ENCODE data around the gene TBC1D8. TPM values are rescaled to one million over a fixed set of nuclear protein-coding genes. Genes with fewer than 3 reads are reported as not detected.

TBC1D8 gene
- polyA plus RNA-seq, 3 donors, result 29.3 to 47.8 (median 32.2) TPM

DNA sequence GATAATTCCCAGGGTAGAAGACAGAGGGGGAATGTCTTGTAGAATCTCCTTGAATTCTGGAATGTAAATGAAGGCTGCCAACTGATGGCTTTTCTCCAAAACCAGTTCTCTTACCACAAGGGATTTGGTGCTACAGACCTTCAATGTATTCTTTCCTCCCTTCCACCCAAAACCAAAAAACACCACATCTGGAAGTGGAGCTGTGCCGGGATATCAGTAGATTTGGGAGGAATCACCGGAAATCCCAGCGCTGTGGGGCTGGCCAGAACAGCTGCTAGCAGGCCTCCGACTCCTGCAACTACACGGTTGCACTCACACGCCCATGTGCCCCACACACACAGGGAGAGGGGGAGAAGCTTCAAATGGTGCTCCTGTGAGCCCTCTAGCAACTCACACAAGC, 103.4 kb downstream of the TBC1D8 start:
- no peak for DNase-seq (ENCODE audit: extremely low read depth in 1 of 11, low read depth in 9 of 11, low spot score in 4 of 11)

DNA sequence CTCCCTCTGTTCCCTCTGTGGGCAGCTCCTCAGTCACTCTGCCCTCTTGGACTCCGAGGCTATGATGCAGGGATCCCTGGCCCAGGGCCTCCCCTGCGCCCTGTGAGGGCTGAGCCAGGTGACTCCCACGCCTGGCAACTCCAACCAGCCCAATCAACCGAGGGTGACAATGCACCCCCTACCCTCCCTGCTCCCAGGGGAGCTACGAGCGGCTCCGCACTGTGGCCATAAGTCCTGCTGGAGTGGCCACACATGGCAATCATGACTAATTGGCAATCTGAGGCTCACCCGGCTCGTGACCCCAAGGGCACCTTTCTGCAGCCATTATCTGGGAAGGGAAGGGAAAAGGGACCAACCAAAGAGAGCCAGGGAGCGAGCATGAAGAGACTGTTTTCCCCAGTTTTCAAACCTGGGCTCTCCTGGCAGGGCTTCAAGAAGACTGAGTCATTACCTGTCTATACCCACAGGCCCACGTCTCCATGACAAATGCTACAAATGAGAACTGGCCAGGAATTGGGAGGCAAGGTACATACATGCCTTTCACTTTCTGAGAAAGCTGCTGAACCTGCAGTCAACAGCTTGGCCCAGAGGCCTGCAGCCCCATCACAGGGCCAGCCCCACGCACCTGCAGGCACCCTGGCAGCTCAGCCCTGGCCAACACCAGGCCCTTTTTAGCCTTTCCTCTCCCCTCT, 104.0 kb downstream of the TBC1D8 start:
- DNase-seq (ENCODE audit: extremely low read depth in 1 of 11, low read depth in 9 of 11, low spot score in 4 of 11), result no peak

DNA sequence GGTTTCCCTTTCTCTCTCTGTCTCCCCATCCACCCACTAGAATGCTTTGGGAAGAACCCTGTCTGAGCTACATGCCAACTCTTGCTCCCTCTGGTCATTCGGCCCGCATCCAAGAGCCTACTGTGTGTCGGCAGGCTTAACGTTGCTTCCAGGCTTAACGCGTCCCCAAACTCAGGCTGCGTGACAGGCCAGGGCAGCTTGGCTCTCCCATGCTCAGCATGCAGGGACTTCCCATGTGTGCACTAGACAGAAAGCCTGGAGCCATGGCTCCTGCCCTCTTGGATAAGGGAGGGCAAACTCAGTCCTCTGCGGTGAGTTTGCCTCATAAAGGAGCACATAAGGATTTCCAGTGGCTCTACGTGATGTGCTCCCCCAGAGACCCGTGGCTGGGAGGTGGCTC, 105.9 kb downstream of the TBC1D8 start:
- no peak for DNase-seq (ENCODE audit: extremely low read depth in 1 of 11, low read depth in 9 of 11, low spot score in 4 of 11)

DNA sequence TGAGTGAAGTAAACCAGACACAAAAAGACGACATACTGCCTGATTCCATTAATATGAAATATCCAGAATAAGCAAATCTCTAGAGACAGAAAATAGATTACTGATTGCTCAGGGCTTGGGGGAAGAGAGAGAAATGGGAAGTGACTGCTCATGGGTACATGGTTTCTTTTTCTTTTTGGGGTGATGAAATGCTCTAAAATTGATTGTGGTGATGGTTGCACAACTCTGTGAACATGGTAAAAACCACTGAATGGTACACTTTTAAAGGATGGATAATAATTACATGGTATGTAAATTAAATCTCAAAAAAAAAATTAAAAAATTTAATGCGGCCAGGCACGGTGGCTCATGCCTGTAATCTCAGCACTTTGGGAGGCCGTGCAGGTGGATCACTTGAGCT, 109.8 kb downstream of the TBC1D8 start:
- no peak for DNase-seq (ENCODE audit: extremely low read depth in 1 of 11, low read depth in 9 of 11, low spot score in 4 of 11)

DNA sequence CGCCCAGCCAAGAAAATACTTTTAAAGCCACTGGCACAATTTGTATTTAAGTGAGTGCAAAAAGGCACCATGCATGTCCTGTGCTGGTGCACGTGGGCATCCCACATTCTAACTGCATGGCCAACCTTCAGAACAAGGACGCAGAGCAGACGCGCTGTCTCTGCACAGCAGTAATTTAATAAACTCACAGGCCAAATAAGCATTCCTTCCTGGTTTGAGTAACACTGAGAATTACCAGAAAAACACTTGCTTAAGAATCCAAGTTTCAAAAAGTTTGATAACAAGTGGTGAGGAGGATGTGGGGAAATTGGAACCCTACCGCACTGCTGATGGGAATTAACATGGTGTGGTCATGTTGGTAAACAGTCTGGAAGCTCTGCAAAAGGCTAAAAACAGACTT, 110.4 kb downstream of the TBC1D8 start:
- DNase-seq (ENCODE audit: extremely low read depth in 1 of 11, low read depth in 9 of 11, low spot score in 4 of 11), result no peak

DNA sequence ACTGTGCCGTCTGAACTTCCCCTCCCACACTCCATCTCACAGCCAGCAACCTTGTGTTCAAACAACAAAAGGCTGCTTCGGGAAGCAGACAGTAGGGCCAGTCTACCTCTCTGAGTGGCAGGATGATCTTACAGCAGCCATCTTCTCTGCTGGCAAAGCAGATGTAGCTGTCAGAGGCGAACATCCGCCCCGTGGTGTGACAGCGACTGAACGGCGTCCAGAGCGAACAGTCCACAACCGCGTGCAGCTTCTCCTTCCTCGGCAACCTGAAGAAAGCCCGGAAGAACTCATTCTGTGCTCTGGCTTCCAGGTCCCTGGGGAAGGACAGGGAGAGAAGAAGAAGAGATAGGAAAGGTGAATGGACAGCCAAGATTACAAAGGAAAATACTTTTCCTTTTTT, 111.1 kb downstream of the TBC1D8 start:
- no peak for DNase-seq (ENCODE audit: extremely low read depth in 1 of 11, low read depth in 9 of 11, low spot score in 4 of 11)

DNA sequence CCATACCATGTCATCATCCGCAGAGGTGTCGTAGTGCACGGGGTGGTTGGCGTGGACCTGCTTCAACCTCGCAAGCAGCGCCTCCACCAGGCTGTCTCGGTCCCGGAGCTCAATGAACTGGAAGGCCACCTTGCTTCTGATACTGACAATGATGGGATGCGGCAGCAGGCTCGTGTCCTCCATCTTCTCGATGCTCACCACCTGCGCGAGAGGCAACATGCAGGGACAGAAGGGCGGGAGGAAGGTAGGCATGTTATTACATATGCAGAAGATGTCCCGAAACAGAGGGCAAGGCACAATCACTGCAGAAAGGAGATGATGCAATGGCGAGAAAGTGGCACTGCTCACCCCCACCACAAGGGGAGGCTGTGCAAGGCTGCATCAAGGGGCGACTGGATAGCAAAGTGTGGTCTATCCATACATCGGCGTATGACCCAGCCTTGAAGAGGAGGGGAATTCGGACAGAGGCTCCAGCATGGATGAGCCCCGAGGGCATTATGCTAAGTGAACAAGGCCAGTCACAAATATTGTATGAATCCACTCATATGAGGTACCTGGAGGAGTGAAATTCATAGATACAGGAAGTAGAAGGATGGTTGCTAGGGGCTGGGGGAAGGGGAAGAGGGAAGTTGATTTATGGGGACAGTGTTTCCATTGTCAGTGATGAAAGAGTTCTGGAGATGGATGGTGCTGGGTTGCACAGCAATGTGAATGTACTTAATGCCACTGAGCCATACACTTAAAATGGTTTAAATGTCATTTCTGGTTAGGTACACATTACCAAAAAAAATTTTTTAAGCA, 112.5 kb downstream of the TBC1D8 start:
- no peak for DNase-seq (ENCODE audit: extremely low read depth in 1 of 11, low read depth in 9 of 11, low spot score in 4 of 11)

DNA sequence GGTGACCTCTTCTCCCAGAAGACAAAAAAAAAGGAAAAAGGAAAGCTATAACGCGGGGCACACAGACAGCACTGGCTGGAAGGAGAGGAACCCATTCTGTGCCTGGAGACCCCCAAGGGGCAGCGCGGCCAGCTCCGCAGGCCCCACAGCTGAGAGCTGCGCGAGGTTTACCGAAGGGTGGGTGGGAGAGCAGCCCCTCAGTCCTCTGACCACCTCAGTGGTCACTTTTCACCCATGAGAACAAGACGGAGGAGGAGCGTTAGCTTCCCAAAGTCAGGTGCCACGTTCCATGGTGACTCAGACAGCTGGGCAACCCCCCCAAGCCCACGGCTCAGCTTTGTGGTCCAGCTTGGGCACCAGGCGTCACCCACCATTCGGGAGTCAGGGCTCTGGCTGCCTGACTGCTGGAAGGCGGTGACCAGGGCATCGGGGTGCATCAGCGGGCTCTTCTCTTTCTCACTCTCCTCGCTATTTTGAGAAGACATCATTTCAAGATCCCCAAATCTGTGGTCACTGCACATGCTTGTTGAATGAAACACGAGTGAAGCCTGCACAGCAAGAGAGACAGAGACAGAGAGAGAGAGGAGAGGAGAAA, 113.9 kb downstream of the TBC1D8 start:
- no peak for DNase-seq (ENCODE audit: extremely low read depth in 1 of 11, low read depth in 9 of 11, low spot score in 4 of 11)

DNA sequence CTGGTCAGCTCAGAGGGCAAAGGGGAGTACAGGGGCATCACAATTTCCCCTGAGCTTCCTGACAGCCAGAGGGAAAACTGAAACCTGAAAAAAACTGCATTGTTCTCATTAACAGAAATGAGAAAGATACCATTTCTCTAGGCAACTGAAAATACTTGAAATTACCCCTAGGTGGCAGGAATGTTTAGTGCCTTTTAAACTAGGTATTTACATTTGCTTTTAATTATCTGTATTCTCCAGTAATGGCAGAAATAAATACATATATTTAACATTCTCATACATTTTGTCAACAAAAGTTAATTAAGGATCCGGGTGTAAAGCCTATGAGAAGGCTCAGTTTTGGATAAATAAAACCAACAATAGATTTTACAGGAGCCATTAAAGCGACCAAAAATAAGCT, 114.6 kb downstream of the TBC1D8 start:
- peak in 1 of 11 donors; percentile 21 for DNase-seq (ENCODE audit: extremely low read depth in 1 of 11, low read depth in 9 of 11, low spot score in 4 of 11)

DNA sequence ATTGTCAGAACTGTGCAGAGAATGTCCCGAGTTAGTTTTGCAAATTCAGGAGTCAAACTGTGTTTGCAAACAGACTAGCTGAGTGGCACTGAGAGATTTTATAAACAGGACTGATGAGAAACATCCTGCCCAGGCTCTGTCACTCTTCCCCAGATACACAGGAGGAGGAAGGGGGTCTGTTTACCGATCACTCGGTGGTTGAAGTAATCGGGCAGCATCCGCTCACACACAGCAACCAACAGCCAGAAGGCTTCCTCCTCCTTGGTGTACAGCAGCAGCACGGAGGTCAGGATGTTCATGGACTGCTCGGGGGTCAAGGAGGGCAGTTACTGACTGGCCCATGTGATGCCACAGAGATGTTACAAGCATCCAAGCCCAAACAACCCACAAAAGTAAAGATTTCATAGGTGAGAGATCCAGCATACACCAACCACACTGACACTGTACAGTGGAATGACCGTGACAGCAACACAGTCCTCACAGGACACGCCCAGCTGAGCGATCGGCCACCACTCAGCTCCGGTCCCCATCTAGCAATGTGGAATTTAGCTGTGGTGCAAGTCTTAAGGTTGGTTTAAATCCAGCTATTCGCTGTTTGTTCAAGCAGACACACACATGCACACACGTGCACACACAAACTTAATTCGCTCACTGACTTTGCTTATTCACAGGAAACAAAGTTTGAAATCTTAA, 119.0 kb downstream of the TBC1D8 start:
- DNase-seq (ENCODE audit: extremely low read depth in 1 of 11, low read depth in 9 of 11, low spot score in 4 of 11), result no peak

DNA sequence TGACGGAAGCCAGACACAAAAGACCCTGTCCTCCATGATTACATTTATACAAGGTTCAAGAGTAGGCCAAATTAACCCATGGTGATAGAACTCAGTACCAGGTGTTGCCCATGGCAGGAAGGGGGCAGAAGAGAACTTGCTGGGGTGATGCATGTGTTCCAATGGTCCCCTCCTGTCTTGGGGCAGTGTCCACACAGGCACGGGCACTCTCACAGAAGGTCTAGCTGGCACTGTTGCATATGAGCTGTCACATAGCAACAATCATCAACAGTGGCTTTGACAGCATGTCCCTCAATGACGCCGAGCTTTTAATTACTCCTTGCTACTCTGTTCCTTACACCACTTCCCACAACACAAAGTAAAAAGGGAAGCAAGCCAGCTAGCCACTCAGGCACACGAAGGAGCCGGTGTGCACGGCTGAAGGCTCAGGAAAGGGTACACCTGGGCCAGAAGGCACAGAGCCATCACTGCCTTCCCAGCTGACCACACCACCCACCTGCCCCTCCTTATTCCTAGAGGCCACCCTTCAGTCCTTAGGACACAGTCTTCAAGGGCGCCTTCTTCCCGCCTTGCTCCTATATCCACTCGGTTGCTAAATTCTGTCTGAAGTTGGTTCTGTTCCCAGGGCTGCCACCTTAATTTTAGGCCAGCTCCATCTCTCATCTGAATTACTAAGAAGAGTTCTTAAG, 120.2 kb downstream of the TBC1D8 start:
- DNase-seq (ENCODE audit: extremely low read depth in 1 of 11, low read depth in 9 of 11, low spot score in 4 of 11), result no peak

DNA sequence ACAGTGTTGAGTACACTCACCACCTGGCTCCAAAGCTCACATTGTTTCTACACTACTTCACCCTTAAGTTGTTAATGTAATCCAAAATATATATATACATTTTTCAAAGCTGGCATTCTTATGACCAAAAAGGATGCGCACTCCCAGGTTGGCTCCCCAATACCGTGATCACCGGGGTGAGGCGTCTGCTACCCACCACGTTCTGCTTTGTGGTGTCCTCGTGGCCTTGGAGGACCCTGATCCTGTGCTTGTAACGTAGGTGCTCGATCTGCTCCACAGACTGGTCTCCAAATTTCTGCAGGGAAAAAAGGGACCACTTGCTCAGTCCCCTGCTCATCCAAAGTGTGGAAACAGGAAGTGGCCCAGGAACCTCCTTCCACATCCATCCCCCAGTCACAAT, 123.3 kb downstream of the TBC1D8 start:
- DNase-seq (ENCODE audit: extremely low read depth in 1 of 11, low read depth in 9 of 11, low spot score in 4 of 11), result no peak

DNA sequence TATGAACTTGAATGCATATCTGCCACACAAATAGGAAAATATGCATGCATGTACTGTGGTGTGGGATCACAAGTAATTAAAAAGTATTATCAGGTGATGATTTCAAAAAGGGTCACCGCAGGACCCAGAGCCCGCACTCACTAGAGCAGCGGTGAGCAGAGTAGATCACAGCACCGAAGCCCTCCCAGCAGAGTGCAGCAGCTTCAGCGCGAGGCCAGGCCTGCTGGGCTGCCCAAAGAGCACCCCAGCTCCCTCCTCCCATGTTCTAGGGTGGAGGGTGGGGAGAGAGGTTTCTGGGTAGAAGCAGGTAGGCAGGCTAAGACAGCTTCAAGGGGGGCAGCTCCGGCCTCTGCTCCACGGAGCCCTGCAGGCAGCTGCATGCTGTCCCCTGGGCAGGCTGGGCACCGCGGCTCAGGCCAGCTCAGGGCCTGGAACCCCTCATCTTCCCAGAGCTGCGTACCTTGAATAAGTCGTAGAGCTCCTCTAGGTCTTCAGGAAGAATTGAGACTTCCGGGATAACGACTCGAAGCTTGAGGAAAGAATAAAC, 124.2 kb downstream of the TBC1D8 start:
- no peak for DNase-seq (ENCODE audit: extremely low read depth in 1 of 11, low read depth in 9 of 11, low spot score in 4 of 11)

DNA sequence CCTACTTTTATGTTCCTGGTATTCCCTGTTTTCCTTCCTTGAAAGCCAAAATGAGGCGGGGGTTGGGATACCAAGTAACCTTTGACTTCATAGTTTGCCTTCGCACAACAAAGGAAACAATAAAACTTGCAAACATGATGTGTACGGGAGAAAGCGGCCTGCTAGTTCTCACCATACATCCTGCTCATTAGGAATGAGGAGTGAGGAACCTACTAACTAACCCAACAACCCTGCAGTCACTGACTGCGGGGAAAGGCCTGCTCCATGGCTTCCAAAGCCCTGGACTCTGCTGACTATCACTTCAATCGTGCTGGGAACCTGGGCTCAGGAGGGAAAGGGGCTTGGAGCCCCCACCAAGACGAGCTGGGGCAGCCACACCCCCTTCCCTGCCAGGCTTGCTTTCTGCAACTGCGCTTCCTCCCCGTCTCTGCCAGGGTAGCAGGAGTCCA, 124.9 kb downstream of the TBC1D8 start:
- DNase-seq (ENCODE audit: extremely low read depth in 1 of 11, low read depth in 9 of 11, low spot score in 4 of 11), result peak in 1 of 11 donors; percentile 20

DNA sequence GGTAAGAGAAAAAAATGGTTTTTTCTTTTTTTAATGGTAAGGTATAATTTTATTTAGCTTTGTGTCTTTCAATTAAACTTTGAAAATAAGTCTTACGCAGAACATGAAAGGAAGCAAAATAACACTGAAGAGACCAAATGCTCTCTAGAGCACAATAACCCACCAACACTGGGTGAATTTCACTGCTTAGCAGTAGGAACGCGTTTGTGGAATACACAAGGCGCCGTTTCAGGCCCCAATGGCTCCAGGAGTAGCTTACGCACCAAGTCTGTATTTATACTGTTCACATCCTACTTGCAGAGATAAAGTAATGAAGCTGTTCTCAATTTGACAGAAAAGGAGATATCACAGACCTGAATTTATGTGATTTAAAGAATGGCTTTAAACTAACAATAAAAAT, 125.6 kb downstream of the TBC1D8 start:
- DNase-seq (ENCODE audit: extremely low read depth in 1 of 11, low read depth in 9 of 11, low spot score in 4 of 11), result no peak

DNA sequence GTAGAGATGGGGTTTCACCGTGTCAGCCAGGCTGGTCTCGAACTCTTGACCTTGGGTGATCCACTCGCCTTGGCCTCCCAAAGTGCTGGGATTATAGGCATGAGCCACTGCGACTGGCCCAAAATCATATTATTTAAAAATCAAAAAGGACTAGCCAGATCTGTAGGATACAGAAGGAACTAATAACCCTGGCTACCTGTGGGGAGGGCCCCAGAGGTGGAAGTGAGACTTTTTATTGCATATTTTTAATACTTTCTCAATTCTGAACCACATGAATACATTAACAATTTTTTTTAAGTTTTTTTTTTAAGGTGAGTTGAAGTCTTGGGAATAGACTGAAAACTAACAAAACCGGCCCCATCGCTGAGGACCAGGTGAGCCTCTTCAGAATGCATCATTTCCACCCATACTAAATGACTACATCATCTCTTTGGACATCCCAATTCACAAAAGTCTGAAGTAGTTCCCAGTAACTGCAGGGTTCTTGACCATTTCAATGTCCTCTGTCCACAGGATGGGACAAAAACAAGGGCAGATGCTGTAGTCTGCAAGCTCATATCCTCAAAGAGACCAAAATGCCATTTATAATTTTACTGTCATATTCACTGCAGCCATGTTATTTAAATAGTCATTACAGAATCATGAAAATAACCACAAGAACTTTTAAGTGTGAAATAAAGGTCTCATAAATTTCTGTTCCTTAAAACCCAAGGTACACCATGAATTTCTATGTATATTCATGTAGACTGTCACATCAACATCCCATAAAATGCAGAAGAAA, 127.7 kb downstream of the TBC1D8 start:
- no peak for DNase-seq (ENCODE audit: extremely low read depth in 1 of 11, low read depth in 9 of 11, low spot score in 4 of 11)

DNA sequence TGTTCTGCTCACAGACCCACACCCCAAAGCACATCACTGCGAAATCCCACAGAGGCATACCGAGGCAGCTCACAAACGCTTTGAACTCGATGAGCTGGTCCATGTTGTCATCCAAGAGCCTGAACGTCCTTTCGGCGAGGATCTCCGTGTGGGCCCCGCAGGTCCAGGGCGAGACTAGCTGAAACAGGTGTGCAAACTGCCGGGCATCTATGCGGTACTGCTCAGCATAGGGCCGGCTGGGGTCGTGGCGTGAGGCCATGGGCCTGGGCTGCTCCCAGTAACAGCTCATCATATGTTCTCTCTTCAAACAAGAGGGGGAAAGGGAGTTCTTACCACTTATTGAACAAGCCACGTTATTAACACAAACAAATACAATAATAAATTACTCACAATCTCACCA, 129.0 kb downstream of the TBC1D8 start:
- no peak for DNase-seq (ENCODE audit: extremely low read depth in 1 of 11, low read depth in 9 of 11, low spot score in 4 of 11)

DNA sequence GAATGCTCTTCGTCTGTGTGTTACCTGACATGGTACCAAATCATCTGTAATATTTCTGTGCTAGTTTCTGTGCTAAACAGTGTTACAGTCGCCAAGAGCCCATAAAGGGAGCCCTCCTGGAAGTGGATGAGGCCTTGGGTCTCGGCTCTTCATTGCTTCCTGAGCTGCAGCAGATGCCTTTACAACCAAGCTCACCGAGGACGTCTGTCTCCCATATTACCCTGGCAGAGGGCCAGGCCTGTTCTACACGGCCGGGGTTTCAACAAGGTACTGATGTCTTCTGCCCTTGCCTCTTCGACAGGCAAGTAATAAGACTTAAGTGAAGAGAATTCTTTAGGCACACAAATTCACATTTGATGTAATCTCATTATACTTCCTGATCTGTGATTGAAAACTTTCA, 132.2 kb downstream of the TBC1D8 start:
- DNase-seq (ENCODE audit: extremely low read depth in 1 of 11, low read depth in 9 of 11, low spot score in 4 of 11), result no peak
